GM20431 (cell line): ENCODE measurements around the gene KIAA0232.
"Not testable (repeated sequence)": the region's sequence is repeated elsewhere in the genome, so short reads cannot be mapped to it uniquely, and the experiment has no call there.

Source experiments
- in situ Hi-C: fragments of 300-500 bp; cut with MseI, MboI; formaldehyde crosslinking; loops from one replicate; pipeline ENCODE4 v1.15.0; 2020; ENCODE audit warnings: low sequenced_read_pairs; ENCODE audit not compliant: unreplicated experiment

Gene KIAA0232

DNA sequence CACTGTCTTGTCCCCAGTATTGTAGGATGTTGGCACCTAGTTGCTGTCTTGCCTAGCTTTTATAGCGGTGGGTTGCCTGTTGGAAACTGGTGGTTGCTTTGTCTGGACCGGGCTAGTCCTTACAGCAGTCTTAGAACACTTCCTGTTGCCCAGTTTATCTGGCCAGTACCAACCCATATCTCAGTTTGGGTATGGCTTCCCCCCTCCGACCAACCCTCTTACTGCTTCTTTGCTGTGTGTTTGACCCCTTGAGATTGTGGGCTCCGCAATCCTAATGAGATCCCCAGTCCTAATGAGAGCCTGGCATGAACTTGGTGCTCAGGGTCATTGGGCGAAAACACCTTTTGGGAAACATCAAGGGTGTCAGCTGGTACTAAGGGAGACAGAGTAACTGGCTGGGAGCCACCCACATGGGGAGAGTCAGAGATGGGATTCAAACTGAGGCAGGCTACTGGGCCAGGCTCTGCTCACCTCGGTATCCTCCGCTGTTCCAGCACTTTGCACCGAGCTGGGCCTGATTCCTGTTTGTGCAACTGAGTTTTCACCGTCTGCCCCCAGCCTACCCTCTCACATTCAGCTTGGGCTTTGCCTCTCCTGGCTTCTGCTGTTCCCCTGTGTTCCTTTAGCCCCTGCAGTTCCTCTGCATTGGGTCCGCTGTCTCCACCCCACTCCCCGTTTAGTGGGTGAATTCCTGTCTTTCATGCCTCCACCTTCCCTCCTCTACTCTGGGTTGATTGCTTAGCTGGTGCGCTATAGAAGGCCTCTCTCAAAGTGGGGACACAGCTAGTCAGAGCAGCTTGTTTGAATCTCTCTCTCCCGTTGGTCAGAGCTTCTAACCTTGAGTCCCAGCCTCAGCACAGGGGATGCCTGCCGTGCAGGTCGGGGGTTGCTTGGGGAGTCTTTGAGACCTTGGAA lies 128.7 kb downstream of the KIAA0232 start:
- in situ Hi-C loops, result no loop called here

DNA sequence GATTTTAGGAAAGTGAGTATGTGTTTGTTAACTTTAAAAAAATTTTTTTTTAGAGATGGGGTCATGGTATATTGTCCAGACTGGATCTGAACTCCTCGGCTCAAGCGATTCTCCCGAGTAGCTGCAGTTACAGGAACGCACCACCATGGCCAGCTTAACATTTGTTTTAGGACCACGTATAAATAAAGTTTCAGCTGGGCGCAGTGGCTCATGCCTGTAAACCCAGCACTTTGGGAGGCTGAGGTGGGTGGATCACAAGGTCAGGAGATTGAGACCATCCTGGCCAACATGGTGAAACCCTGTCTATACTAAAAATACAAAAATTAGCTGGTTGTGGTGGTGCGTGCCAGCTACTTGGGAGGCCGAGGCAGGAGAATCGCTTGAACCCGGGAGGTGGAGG lies 129.4 kb downstream of the KIAA0232 start:
- in situ Hi-C loops, result not testable (repeated sequence)

DNA sequence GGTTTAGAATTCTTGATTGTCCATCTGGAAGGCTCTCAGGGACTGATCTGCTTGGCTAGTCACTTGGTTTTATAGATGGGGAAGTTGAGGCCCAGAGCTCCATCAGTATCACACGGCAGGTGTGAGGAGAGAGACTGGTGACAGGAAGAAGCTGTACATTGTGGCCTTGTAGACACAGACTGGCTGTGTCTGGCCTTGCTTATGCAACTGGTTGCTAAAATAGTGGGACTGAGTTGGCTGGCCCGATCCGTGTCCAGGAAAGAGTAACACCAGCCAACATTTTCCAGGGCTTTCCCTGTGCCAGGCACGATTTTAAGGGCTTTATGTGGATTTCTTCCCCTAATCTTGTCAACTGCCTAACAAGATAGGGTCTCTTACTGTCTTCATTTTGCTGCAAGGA lies 129.9 kb downstream of the KIAA0232 start:
- in situ Hi-C loops, result no loop called here

DNA sequence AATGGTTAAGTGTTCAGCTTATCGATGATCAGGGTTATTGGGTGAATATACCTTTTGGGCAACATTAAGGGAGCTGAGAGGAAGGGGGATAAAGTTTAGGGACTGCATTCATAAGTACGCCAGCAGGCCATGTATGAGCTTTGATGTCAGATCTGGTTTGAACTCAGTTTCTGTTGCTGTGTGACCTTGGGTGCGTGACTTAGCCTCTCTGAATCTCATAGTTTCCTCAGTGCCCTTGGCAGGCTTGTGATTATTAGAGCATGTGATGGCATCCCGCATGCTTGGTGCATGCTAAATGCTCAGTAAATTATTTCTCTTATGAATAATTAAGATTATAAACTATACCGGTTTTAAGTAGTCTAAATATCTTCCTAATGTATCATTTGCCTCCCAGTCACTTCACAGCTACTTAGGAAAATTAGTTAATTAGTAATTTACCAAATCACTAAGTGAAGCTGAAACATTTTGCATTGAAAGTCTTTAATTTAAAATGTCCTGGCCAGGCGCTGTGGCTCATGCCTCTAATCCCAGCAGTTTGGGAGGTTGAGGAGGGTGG lies 130.9 kb downstream of the KIAA0232 start:
- in situ Hi-C loops, result no loop called here

DNA sequence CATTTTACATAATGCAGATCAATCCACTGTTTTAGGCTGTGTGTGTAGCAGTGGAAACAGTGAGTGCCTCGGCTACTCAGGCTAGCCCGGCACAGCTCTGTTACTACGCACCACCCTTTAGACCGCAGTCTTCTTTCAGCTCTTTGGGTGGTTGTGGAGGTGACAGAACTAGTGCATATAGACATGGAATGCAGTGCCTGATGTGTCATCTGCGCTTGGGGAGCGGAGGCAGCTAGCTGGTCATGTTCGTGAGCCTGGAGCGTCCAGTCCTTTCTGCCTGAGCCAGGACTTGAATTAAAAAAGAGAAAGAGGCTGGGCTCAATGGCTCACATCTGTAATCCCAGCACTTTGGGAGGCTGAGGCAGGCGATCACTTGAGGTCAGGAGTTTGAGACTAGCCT lies 131.9 kb downstream of the KIAA0232 start:
- in situ Hi-C loops, result no loop called here

- in situ Hi-C loops, result no loop called here
These were observed 132.8 kb downstream of the KIAA0232 start for GRCh38 chr4:6915041-6916005.

DNA sequence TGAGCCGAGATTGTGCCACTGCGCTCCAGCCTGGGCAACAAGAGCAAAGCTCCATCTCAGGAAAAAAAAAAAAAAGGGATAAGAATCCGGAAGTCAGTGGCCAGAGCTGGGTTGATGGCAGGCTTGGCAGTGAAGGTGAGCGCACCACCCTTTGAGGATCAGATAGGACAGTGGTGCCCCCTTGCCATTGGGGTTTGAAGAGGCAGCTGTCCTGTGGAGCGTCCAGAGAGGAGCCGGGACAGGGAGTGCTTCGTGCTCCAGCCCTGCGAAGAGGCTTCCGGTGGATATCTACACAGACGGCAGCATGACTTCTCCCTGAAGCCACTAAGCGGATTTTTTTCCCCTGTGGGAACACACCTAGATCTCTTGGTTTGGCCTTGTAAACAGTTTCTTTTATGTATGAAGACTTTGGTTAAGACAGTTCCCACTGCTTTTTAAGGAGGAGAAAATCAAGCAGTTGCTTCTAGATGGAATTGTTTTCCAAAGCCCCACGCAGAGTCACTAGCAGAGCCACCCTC lies 133.6 kb downstream of the KIAA0232 start:
- in situ Hi-C loops, result no loop called here

- in situ Hi-C loops, result no loop called here
These were observed 134.3 kb downstream of the KIAA0232 start for GRCh38 chr4:6916587-6917460.

DNA sequence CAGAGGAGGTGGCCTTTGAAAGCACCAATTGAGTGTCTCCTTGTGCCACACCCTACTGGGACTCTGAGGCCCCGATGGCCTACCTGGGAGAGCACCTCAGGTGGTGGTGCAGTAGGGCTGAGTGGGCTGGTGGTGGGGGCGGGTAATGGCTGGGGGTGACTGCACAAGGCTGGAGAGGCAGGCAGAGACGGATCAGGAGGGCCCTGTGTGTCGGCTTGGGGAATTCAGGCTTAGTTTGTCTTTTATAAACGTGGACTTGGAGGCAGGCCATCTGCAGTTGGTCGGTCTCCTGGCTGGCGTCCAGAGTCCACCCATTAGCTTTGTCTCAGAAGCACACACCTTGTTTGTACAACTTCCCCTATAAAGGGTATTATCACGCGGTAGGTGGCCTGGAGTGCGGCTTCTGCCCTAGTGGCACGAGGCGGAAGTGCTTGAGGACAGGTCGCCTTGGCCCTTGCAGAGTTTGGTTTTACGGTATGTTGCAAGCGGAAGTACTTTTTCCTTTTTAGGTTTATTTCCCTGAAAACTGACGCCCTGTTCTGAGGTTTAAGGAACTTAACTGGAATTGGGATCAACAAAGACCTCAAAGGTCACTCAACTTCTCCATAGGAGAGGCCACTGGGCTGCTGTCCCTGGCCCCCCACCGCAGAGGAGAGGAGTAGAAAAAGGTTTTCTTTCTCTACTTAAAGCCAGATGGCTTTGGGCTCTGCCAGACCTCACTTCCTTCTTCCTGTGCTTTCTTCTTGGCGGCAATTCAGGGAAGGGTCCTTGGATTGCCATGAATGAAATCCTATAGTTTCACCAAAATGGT lies 135.1 kb downstream of the KIAA0232 start:
- in situ Hi-C loops, result no loop called here

- in situ Hi-C loops, result no loop called here
These were observed 135.8 kb downstream of the KIAA0232 start for GRCh38 chr4:6918338-6918737.

GRCh38 chr4:6920171-6920570 lies 137.6 kb downstream of the KIAA0232 start:
- in situ Hi-C loops, result no loop called here

GRCh38 chr4:6923507-6923906 lies 141.0 kb downstream of the KIAA0232 start:
- in situ Hi-C loops, result no loop called here

DNA sequence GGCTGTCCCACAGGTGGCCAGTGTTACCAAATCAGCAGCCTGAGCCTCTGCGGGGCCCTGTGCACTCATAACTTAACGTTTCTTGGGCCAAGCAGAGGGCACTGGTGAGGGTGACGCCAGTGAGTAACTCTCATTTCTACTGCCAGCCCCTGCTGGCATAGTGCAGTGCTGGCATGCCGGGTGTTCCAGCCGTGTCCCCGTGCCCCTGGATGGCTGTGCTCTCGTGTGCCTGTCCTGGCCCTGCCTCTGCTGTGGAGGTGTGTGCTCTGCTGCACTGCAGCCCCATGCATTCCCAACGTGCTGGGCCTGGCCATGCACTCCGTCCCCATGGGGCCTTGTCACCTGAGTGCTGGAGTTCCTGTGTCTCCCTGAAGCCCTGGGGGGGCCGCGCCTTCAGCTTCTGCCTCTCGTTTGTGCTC lies 141.8 kb downstream of the KIAA0232 start:
- in situ Hi-C loops, result no loop called here

DNA sequence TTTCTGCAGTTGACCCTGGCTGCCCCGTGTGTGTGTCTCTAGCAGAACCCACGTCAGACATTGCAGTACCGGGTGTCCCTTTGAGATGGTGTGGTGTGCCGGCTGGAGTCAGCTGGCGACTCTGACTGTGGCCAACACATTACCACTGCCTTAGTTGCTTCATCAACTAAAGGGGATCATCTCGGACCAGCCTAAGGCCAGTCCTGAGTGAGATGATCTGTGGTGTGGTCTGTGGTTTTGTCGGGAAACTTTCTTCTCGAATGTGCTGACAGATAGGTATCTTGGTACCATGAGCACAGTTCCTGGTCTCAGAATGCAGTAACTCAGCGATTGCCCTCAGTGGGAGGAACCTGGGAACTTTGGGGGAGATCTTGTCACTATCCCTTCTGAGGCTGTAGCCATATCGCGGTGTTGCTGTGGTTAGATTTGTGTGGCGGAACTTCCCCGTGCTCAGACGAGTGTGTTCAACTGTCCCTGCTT lies 142.9 kb downstream of the KIAA0232 start:
- in situ Hi-C loops, result no loop called here

- in situ Hi-C loops, result no loop called here
These were observed 143.6 kb downstream of the KIAA0232 start for GRCh38 chr4:6926081-6926480.

DNA sequence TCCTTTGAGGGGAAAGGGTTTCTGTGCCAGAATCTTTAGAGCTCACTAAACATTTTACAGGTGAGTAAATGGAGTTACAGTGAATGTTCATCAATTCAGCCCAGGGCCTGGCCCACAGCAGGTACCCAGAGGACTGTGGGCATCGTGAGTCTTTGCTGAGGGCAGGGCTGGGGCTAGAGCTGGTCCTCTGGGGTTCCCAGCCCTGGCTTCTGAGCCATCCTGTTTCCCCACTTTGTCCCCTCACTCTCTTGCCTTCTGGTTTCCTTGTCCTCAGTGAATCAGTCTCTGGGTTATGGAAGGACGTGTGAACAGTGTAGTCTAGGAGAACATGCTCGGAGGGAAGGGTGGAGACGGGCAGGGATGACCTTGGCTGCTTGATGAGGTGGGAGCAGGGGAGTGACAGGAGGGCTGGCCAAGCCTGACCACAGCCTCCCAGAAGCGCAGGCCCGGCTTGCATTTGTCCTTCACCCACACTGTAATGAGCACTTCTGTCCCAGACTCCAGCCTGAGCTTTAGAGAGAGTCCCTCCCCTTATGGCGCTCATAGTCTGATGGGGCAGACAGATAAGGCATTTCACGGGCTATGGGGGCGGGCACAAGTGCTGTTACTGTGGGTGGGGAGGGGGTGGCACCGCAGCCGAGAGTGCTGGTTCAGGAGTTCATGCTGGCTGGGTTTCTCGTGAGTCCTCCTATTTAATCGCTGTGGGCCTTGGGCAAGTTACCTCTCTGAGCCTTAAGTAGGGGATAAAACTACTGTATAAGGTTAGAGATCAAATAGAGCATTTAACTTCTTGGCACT lies 144.4 kb downstream of the KIAA0232 start:
- in situ Hi-C loops, result no loop called here

- in situ Hi-C loops, result no loop called here
These were observed 145.6 kb downstream of the KIAA0232 start for GRCh38 chr4:6928081-6928480.
